Thyroid gland (tissue), 4 donors: Measurements from ENCODE around the gene DCP1B.

ENCODE experiments used
- POLR2A ChIP-seq, 2 donors: fragments of 450-650 bp; IDR thresholded peaks; one replicate each; pipeline ENCODE4 v1.6.1; 2017; ENCODE audit warnings: antibody characterized with exemption in 2 of 2, mild to moderate bottlenecking in 2 of 2, moderate library complexity in 1 of 2
- TF ChIP-seq, protein P1 (sequence below), 6 experiments: fragments of 200-600 bp in 3 of 6; fragments of 450-650 bp in 3 of 6; sonication (generic) in 3 of 6; IDR thresholded peaks; one replicate each; pipeline ENCODE4 v1.5.1; 2016 to 2019; ENCODE audit warnings: antibody characterized with exemption in 6 of 6, mild to moderate bottlenecking in 2 of 6, inconsistent platforms in 1 of 6, moderate library complexity in 1 of 6

DNA sequence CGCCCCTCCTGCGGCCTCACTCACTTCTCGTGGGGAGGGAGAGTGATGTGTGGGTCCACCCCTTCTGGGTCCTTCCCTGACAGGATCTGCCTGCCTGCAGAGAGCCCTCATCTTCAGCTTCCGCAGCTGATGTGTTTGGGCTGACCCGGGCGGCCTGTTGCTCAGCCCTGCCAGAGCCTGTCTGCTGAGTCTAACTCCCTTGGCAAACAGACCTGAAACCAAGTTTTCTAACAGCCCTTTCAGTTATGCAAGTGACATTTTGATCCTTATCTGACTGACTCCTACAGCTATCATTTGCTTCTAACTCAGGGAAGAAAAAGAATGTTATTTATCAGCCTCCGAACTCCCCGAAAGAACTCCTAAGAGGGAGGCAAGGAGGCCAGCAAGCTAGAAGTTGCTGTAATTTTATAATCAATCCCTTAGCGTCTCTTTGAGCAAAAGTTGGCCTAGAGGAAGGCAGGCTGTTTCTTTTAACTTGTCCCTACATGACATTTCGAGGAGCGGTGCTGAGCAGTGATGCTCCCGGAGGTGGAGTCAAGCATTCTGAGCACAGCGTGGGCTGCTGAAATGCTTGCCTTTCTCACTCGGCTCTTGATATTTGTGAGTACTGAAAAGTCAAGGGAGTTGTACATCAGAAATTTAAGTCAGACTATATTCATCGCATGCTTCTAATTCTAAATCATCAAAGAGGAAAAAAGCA, 54.3 kb downstream of the DCP1B start:
- TF ChIP-seq, protein P1, sequence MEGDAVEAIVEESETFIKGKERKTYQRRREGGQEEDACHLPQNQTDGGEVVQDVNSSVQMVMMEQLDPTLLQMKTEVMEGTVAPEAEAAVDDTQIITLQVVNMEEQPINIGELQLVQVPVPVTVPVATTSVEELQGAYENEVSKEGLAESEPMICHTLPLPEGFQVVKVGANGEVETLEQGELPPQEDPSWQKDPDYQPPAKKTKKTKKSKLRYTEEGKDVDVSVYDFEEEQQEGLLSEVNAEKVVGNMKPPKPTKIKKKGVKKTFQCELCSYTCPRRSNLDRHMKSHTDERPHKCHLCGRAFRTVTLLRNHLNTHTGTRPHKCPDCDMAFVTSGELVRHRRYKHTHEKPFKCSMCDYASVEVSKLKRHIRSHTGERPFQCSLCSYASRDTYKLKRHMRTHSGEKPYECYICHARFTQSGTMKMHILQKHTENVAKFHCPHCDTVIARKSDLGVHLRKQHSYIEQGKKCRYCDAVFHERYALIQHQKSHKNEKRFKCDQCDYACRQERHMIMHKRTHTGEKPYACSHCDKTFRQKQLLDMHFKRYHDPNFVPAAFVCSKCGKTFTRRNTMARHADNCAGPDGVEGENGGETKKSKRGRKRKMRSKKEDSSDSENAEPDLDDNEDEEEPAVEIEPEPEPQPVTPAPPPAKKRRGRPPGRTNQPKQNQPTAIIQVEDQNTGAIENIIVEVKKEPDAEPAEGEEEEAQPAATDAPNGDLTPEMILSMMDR (IDR thresholded peaks at IDR 0.05), result no peak
- no peak for TF ChIP-seq POLR2A (IDR thresholded peaks at IDR 0.05)
